Skin of body (tissue), 2 donors: Measurements from ENCODE around the gene TADA3. TPM values are rescaled to one million over a fixed set of nuclear protein-coding genes. Genes with fewer than 3 reads are reported as not detected.

Source experiments
- DNase-seq: peaks from one replicate; lab custom pipeline; 2025; lab: John Stamatoyannopoulos, UW
- total RNA-seq: library from RNA; depleted of rRNA; stranded (reverse); fragments of >200 nt; gene quantifications from one replicate; pipeline ENCODE4 v1.2.3, GENCODE V29; 2014

Gene TADA3
- total RNA-seq, 1 donor from 2014 or later: 20.8 TPM

DNA sequence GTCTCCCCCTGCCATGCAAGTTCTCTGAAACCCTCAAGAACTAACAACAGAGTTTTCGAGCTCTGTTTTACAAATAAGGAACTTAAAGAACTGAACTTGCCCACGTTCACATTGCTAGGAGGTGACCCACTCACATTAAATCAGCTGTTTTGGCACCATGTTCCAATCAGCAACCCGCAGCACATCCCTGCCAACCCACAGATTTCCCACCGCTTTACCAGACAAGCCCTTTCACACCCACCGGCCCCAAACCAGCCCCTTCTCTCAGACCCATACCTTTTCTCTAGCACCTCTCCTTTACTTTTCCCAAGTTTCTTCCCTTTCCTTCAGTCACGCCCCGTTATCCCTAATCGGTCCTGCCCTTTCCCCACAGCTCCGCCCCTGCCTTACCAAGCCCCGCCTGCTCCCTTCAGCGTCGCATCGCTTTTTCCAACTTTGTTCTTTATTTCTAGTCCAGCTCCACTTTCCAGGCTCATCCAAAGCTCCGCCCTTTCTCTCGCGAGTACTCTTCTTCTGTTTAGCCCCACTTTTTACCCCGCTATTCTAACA is 61.5 kb downstream of the TADA3 start:
- no peak for DNase-seq

Other genes starting within 250 kb of the TADA3 start
- gene LHFPL4, start 238.7 kb downstream of the TADA3 start, total RNA-seq: not detected
- 21.1 TPM for gene MTMR14, start 143.0 kb downstream of the TADA3 start, total RNA-seq
- gene CPNE9, start 88.6 kb downstream of the TADA3 start, total RNA-seq: 0.39 TPM
- 12.0 TPM for gene BRPF1, start 60.7 kb downstream of the TADA3 start, total RNA-seq
- 23.5 TPM for gene OGG1, start 42.5 kb downstream of the TADA3 start, total RNA-seq
- 24.6 TPM for gene CAMK1, start 22.5 kb downstream of the TADA3 start, total RNA-seq
- gene ARPC4, start 609 bp upstream of the TADA3 start, total RNA-seq: 77.7 TPM
- 64.3 TPM for gene TTLL3, start 17.8 kb upstream of the TADA3 start, total RNA-seq
- 18.1 TPM for gene RPUSD3, start 51.5 kb upstream of the TADA3 start, total RNA-seq
- gene CIDEC, start 87.8 kb upstream of the TADA3 start, total RNA-seq: 29.4 TPM
- 16.3 TPM for gene JAGN1, start 98.1 kb upstream of the TADA3 start, total RNA-seq
- 6.3 TPM for gene IL17RE, start 110.4 kb upstream of the TADA3 start, total RNA-seq
- gene IL17RC, start 124.6 kb upstream of the TADA3 start, total RNA-seq: 22.2 TPM
- 25.8 TPM for gene CRELD1, start 141.4 kb upstream of the TADA3 start, total RNA-seq
- gene PRRT3, start 159.9 kb upstream of the TADA3 start, total RNA-seq: 1.2 TPM
- 33.6 TPM for gene EMC3, start 194.4 kb upstream of the TADA3 start, total RNA-seq
- 15.0 TPM for gene FANCD2, start 234.0 kb upstream of the TADA3 start, total RNA-seq